ENCODE measurements around the gene CTSE. TPM values are rescaled to one million over a fixed set of nuclear protein-coding genes. Genes with fewer than 3 reads are reported as not detected.
A peak's percentile ranks its signal among the peaks of the same experiment; 100 is the strongest.
"Not testable (repeated sequence)": the region's sequence is repeated elsewhere in the genome, so short reads cannot be mapped to it uniquely, and the experiment has no call there.

The CTSE gene
- total RNA-seq, 3 donors from 2014 or later = 0.32 TPM; not detected in 2

- Mint-ChIP-seq H3K27me3 (ENCODE audit: low read depth) (peaks cover 8% of the 10 kb centered on the region), H3K4me1 (ENCODE audit: low read depth) (peaks cover 21% of the 10 kb centered on the region), H3K4me3 (no peak overlapping the region), H3K36me3 (ENCODE audit: insufficient read depth) (no peaks in the 10 kb centered on the region), H3K9me3 (no peaks in the 10 kb centered on the region)
- DNase-seq = no peak
- ATAC-seq = peak; percentile 31 to 70
Observed at GRCh38 chr1:206000641-206001339, 22.9 kb downstream of the CTSE start.

- no peaks in the 10 kb centered on the region for H3K9me3 Mint-ChIP-seq
- peaks cover 3% of the 10 kb centered on the region for H3K27me3 Mint-ChIP-seq (ENCODE audit: low read depth)
- H3K4me3 Mint-ChIP-seq = no peak overlapping the region
- DNase-seq = no peak
- no peaks in the 10 kb centered on the region for H3K36me3 Mint-ChIP-seq (ENCODE audit: insufficient read depth)
- peaks cover 15% of the 10 kb centered on the region for H3K4me1 Mint-ChIP-seq (ENCODE audit: low read depth)
- ATAC-seq = no peak
Observed at GRCh38 chr1:205998457-205999241, 25.0 kb downstream of the CTSE start.

GRCh38 chr1:205996641-205997040 lies 27.1 kb downstream of the CTSE start:
- ATAC-seq; H3K4me3 Mint-ChIP-seq; H3K9me3 Mint-ChIP-seq; H3K4me1 Mint-ChIP-seq (ENCODE audit: low read depth); H3K27me3 Mint-ChIP-seq (ENCODE audit: low read depth); H3K36me3 Mint-ChIP-seq (ENCODE audit: insufficient read depth); DNase-seq: not testable (repeated sequence)

GRCh38 chr1:205994346-205994745 lies 29.3 kb downstream of the CTSE start:
- Mint-ChIP-seq H3K4me1 (ENCODE audit: low read depth) (no peaks in the 10 kb centered on the region), H3K27me3 (ENCODE audit: low read depth) (peaks cover 17% of the 10 kb centered on the region), H3K4me3 (no peak overlapping the region), H3K36me3 (ENCODE audit: insufficient read depth) (no peaks in the 10 kb centered on the region), H3K9me3 (no peaks in the 10 kb centered on the region)
- no peak for DNase-seq
- no peak for ATAC-seq

- no peaks in the 10 kb centered on the region for H3K4me1 Mint-ChIP-seq (ENCODE audit: low read depth)
- no peaks in the 10 kb centered on the region for H3K36me3 Mint-ChIP-seq (ENCODE audit: insufficient read depth)
- ATAC-seq (no peak), DNase-seq (no peak)
- H3K9me3 Mint-ChIP-seq = no peaks in the 10 kb centered on the region
- peaks cover 18% of the 10 kb centered on the region for H3K27me3 Mint-ChIP-seq (ENCODE audit: low read depth)
- no peak overlapping the region for H3K4me3 Mint-ChIP-seq
Observed at GRCh38 chr1:205993068-205993467, 30.6 kb downstream of the CTSE start.

- ATAC-seq (no peak), DNase-seq (no peak)
- H3K4me3 Mint-ChIP-seq = no peak overlapping the region
- H3K27me3 Mint-ChIP-seq (ENCODE audit: low read depth) = peaks cover 18% of the 10 kb centered on the region
- no peaks in the 10 kb centered on the region for H3K9me3 Mint-ChIP-seq
- no peaks in the 10 kb centered on the region for H3K36me3 Mint-ChIP-seq (ENCODE audit: insufficient read depth)
- no peaks in the 10 kb centered on the region for H3K4me1 Mint-ChIP-seq (ENCODE audit: low read depth)
Observed at GRCh38 chr1:205992218-205992882, 31.3 kb downstream of the CTSE start.

GRCh38 chr1:205991237-205991636 lies 32.5 kb downstream of the CTSE start:
- H3K9me3 Mint-ChIP-seq = no peaks in the 10 kb centered on the region
- H3K27me3 Mint-ChIP-seq (ENCODE audit: low read depth) = peaks cover 16% of the 10 kb centered on the region
- no peaks in the 10 kb centered on the region for H3K36me3 Mint-ChIP-seq (ENCODE audit: insufficient read depth)
- no peaks in the 10 kb centered on the region for H3K4me1 Mint-ChIP-seq (ENCODE audit: low read depth)
- no peak for DNase-seq
- H3K4me3 Mint-ChIP-seq = no peak overlapping the region
- ATAC-seq = no peak

GRCh38 chr1:205990226-205990625 lies 33.5 kb downstream of the CTSE start:
- DNase-seq (no peak), ATAC-seq (no peak)
- no peaks in the 10 kb centered on the region for H3K36me3 Mint-ChIP-seq (ENCODE audit: insufficient read depth)
- peaks cover 16% of the 10 kb centered on the region for H3K27me3 Mint-ChIP-seq (ENCODE audit: low read depth)
- no peaks in the 10 kb centered on the region for H3K9me3 Mint-ChIP-seq
- H3K4me1 Mint-ChIP-seq (ENCODE audit: low read depth) = no peaks in the 10 kb centered on the region
- no peak overlapping the region for H3K4me3 Mint-ChIP-seq

- H3K27me3 Mint-ChIP-seq (ENCODE audit: low read depth) = peaks cover 16% of the 10 kb centered on the region
- H3K9me3 Mint-ChIP-seq = no peaks in the 10 kb centered on the region
- ATAC-seq (no peak), DNase-seq (no peak)
- H3K4me3 Mint-ChIP-seq = no peak overlapping the region
- H3K36me3 Mint-ChIP-seq (ENCODE audit: insufficient read depth) = no peaks in the 10 kb centered on the region
- H3K4me1 Mint-ChIP-seq (ENCODE audit: low read depth) = no peaks in the 10 kb centered on the region
Observed at GRCh38 chr1:205989786-205990185, 33.9 kb downstream of the CTSE start.

GRCh38 chr1:205988585-205988995 lies 35.1 kb downstream of the CTSE start:
- Mint-ChIP-seq H3K4me3 (no peak overlapping the region), H3K36me3 (ENCODE audit: insufficient read depth) (no peaks in the 10 kb centered on the region), H3K27me3 (ENCODE audit: low read depth) (peaks cover 16% of the 10 kb centered on the region), H3K4me1 (ENCODE audit: low read depth) (no peaks in the 10 kb centered on the region), H3K9me3 (no peaks in the 10 kb centered on the region)
- ATAC-seq (no peak), DNase-seq (no peak)

GRCh38 chr1:205986861-205987260 lies 36.8 kb downstream of the CTSE start:
- no peak overlapping the region for H3K4me3 Mint-ChIP-seq
- peaks cover 5% of the 10 kb centered on the region for H3K9me3 Mint-ChIP-seq
- ATAC-seq = no peak
- DNase-seq = no peak
- no peaks in the 10 kb centered on the region for H3K4me1 Mint-ChIP-seq (ENCODE audit: low read depth)
- no peaks in the 10 kb centered on the region for H3K36me3 Mint-ChIP-seq (ENCODE audit: insufficient read depth)
- peaks cover 12% of the 10 kb centered on the region for H3K27me3 Mint-ChIP-seq (ENCODE audit: low read depth)

GRCh38 chr1:205986292-205986691 lies 37.4 kb downstream of the CTSE start:
- DNase-seq = no peak
- Mint-ChIP-seq H3K4me3 (no peak overlapping the region), H3K36me3 (ENCODE audit: insufficient read depth) (no peaks in the 10 kb centered on the region), H3K27me3 (ENCODE audit: low read depth) (peaks cover 9% of the 10 kb centered on the region), H3K9me3 (peaks cover 6% of the 10 kb centered on the region), H3K4me1 (ENCODE audit: low read depth) (no peaks in the 10 kb centered on the region)
- no peak for ATAC-seq

- Mint-ChIP-seq H3K27me3 (ENCODE audit: low read depth) (peaks cover 7% of the 10 kb centered on the region), H3K36me3 (ENCODE audit: insufficient read depth) (no peaks in the 10 kb centered on the region), H3K9me3 (peaks cover 6% of the 10 kb centered on the region), H3K4me3 (no peak overlapping the region), H3K4me1 (ENCODE audit: low read depth) (no peaks in the 10 kb centered on the region)
- ATAC-seq (no peak), DNase-seq (no peak)
Observed at GRCh38 chr1:205985330-205986005, 38.2 kb downstream of the CTSE start.

Measured in activated T-cell treated with anti-CD3 and anti-CD28 coated beads, Interleukin-2, amount 50 U/mL, for 4 hours (primary cell).